OCI-LY3 (cell line): ENCODE results near the gene GJC2.

ENCODE experiments used
- H2AFZ ChIP-seq: fragments of 200-600, 300-600 bp; shearing (Covaris generic); 2 replicates; pipeline ENCODE4 v1.6.0; 2014; ENCODE audit warnings: antibody characterized with exemption, low read depth, low read length
- H3K27ac ChIP-seq: fragments of 200-600, 300-600 bp; sonication (generic); 2 replicates; pipeline ENCODE4 v1.5.1; 2014; ENCODE audit warnings: mild to moderate bottlenecking, low read length, moderate library complexity, mixed read lengths
- H3K27me3 ChIP-seq: fragments of 200-600, 300-600 bp; sonication (generic); 2 replicates; pipeline ENCODE4 v1.6.1; 2014; ENCODE audit warnings: low read depth, low read length, mixed read lengths
- H3K36me3 ChIP-seq: fragments of 200-600, 300-600 bp; sonication (generic); replicated peaks from 2 replicates; pipeline ENCODE3; 2014; ENCODE audit warnings: low read depth, low read length, mixed read lengths
- H3K4me1 ChIP-seq: fragments of 300-600, 200-600 bp; sonication (generic); 2 replicates; pipeline ENCODE4 v1.6.1; 2014; ENCODE audit warnings: low read length, mixed read lengths
- H3K4me2 ChIP-seq: fragments of 200-600, 300-600 bp; sonication (generic); 2 replicates; pipeline ENCODE4 v1.6.1; 2014; ENCODE audit warnings: low read length, mixed read lengths
- H3K4me3 ChIP-seq: fragments of 300-600, 200-600 bp; sonication (generic); 2 replicates; pipeline ENCODE4 v1.5.1; 2014; ENCODE audit warnings: antibody characterized with exemption, mild to moderate bottlenecking, low read length, moderate library complexity
- H3K79me2 ChIP-seq: fragments of 300-600, 200-600 bp; shearing (Covaris generic); 2 replicates; pipeline ENCODE4 v1.6.1; 2014; ENCODE audit warnings: mild to moderate bottlenecking, low read length, mixed read lengths
- H3K9ac ChIP-seq: fragments of 300-600, 200-600 bp; shearing (Covaris generic); 2 replicates; pipeline ENCODE4 v1.6.0; 2014; ENCODE audit warnings: mild to moderate bottlenecking, low read length, moderate library complexity
- H3K9me3 ChIP-seq: fragments of 200-600, 300-600 bp; shearing (Covaris generic); 2 replicates; pipeline ENCODE4 v1.6.1; 2014; ENCODE audit warnings: low read length, mixed read lengths; ENCODE audit not compliant: insufficient read depth
- H4K20me1 ChIP-seq: fragments of 200-600, 300-600 bp; sonication (generic); 2 replicates; pipeline ENCODE4 v1.6.1; 2016; ENCODE audit warnings: low read length, mixed read lengths; ENCODE audit not compliant: insufficient read depth
- EZH2phosphoT487 ChIP-seq: fragments of 200-600 bp; shearing (Covaris generic); IDR thresholded peaks from 2 replicates; pipeline ENCODE4 v1.6.1; 2018; ENCODE audit warnings: antibody characterized with exemption, mixed run types, low read depth
- TF ChIP-seq, protein P1 (sequence below): fragments of 200-600, 300-600 bp; sonication (generic); IDR thresholded peaks from 2 replicates; pipeline ENCODE4 v1.5.1; 2014; ENCODE audit warnings: antibody characterized with exemption, low read length, low read depth

Gene GJC2

DNA sequence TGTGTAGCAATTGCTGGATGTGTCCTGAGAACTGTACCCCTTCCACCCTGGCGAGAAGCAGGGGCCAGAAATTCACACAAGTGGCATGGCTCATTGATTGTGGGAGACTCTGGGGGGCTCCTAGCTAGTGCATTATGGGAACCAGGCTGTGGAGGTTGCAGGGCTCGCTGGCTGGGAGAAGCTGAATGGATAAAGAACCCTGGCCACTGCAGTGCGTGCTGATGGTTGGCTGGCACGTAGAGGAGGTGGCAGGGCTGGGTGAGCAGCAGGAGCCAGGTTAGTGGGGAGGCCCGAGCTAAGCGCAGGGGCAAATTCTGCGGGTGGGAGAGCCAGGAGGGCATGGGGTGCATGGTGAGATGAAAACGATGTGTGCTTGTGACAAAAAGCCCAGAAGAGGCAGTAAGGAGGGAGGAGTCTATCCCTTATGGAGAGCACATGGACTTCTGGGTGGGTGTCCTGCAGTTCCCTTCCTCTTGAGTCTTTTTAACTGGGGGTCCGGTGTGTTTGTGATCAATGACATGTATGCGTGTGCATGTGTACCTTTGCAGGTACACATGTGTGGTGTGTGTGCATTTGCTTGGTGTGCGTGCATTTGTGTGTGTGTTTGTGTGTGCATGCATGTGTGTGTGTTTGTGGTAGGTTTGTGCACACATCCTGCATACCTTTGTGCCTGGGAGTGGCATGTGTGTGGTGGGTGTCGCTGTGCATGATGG, 6.1 kb upstream of the GJC2 start:
- Histone ChIP-seq H3K9ac (no peak overlapping the region), H3K9me3 (no peaks in the 10 kb centered on the region), H3K79me2 (peaks cover 66% of the 10 kb centered on the region)

DNA sequence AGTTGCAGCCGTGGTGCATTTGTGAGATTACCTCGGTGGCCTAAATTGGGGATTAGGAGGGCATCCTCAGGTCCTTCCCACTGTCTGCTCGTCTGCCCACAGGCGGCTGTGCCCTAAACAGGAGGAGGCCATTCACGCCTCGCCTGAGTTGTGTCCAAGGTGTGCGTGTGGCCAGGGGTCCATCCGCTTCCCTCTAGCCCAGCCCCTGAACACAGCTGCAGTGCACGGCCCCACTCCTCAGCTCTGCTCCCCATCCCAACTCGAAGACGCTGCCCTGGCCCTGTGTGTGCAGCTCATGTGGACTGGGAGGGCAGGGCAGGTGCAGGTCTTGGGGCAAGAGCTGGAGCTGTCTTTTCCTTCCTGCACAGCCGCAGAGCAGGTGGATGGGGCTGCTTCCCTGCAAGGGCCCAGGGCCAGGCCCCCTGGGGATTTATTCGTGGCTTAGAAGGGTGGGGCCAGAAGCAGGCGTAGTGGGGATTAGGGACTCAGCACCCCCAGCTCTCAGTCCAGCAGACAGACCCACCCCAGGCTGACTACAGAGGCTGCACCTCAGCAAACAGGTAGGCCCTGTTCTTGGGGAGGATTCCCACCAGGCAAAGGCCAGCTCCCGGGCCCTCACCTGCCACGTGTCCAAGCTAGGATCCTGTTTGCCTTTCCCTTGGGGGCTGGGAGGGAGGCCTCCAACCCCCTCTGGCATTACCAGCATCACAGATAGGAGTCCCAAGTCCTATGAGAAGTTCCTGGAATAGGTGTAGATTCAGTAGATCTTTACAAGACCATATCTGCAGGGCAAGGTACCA, 5.3 kb upstream of the GJC2 start:
- TF ChIP-seq EZH2phosphoT487 = no peak
- TF ChIP-seq, protein P1, sequence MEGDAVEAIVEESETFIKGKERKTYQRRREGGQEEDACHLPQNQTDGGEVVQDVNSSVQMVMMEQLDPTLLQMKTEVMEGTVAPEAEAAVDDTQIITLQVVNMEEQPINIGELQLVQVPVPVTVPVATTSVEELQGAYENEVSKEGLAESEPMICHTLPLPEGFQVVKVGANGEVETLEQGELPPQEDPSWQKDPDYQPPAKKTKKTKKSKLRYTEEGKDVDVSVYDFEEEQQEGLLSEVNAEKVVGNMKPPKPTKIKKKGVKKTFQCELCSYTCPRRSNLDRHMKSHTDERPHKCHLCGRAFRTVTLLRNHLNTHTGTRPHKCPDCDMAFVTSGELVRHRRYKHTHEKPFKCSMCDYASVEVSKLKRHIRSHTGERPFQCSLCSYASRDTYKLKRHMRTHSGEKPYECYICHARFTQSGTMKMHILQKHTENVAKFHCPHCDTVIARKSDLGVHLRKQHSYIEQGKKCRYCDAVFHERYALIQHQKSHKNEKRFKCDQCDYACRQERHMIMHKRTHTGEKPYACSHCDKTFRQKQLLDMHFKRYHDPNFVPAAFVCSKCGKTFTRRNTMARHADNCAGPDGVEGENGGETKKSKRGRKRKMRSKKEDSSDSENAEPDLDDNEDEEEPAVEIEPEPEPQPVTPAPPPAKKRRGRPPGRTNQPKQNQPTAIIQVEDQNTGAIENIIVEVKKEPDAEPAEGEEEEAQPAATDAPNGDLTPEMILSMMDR = no peak
- H3K4me3 ChIP-seq = no peak overlapping the region
- peaks cover 66% of the 10 kb centered on the region for H3K79me2 ChIP-seq
- H4K20me1 ChIP-seq = peaks cover 39% of the 10 kb centered on the region
- no peak overlapping the region for H3K4me2 ChIP-seq
- no peaks in the 10 kb centered on the region for H3K9me3 ChIP-seq
- H3K27ac ChIP-seq = no peak overlapping the region
- H3K4me1 ChIP-seq = peaks cover 7% of the 10 kb centered on the region
- no peak overlapping the region for H3K9ac ChIP-seq
- H3K36me3 ChIP-seq = peaks cover 12% of the 10 kb centered on the region
- H3K27me3 ChIP-seq = no peaks in the 10 kb centered on the region
- no peak overlapping the region for H2AFZ ChIP-seq

More for the DNA sequence above, 6.1 kb upstream of the GJC2 start:
- Histone ChIP-seq H3K4me1 (peaks cover 10% of the 10 kb centered on the region), H3K36me3 (peaks cover 12% of the 10 kb centered on the region), H3K27ac (no peak overlapping the region), H3K27me3 (no peaks in the 10 kb centered on the region), H4K20me1 (peaks cover 39% of the 10 kb centered on the region), H3K4me3 (no peak overlapping the region), H3K4me2 (no peak overlapping the region), H2AFZ (no peak overlapping the region)
- TF ChIP-seq, protein P1 = no peak
- no peak for TF ChIP-seq EZH2phosphoT487

DNA sequence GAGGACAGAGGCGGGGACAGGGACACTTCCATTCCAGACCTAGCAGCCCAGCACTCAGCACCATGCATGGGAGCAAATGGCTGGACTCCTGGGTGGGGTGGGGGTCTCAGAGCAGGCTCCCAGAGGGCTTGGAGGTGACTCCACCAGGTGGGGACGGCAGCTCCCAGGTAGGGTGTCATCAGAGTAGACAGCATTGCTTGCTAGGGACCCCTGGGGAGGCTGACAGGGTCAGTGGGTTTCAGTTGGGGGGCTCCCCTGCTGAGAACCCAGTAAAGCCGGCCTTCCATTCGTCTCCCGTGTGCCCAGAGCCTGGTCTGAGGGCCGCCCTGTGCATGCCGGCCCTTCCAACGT, 4.8 kb upstream of the GJC2 start:
- Histone ChIP-seq H3K27me3 (no peaks in the 10 kb centered on the region), H3K9me3 (no peaks in the 10 kb centered on the region), H2AFZ (no peak overlapping the region), H3K4me2 (no peak overlapping the region), H3K79me2 (peaks cover 66% of the 10 kb centered on the region), H3K4me1 (peaks cover 7% of the 10 kb centered on the region), H3K36me3 (peaks cover 12% of the 10 kb centered on the region), H3K4me3 (no peak overlapping the region), H3K27ac (no peak overlapping the region), H4K20me1 (peaks cover 39% of the 10 kb centered on the region), H3K9ac (no peak overlapping the region)
- TF ChIP-seq EZH2phosphoT487 = no peak
- TF ChIP-seq, protein P1 = no peak
